Measurements from ENCODE around the gene RNF157.
"Not testable (repeated sequence)": the region's sequence is repeated elsewhere in the genome, so short reads cannot be mapped to it uniquely, and the experiment has no call there.

Gene RNF157

DNA sequence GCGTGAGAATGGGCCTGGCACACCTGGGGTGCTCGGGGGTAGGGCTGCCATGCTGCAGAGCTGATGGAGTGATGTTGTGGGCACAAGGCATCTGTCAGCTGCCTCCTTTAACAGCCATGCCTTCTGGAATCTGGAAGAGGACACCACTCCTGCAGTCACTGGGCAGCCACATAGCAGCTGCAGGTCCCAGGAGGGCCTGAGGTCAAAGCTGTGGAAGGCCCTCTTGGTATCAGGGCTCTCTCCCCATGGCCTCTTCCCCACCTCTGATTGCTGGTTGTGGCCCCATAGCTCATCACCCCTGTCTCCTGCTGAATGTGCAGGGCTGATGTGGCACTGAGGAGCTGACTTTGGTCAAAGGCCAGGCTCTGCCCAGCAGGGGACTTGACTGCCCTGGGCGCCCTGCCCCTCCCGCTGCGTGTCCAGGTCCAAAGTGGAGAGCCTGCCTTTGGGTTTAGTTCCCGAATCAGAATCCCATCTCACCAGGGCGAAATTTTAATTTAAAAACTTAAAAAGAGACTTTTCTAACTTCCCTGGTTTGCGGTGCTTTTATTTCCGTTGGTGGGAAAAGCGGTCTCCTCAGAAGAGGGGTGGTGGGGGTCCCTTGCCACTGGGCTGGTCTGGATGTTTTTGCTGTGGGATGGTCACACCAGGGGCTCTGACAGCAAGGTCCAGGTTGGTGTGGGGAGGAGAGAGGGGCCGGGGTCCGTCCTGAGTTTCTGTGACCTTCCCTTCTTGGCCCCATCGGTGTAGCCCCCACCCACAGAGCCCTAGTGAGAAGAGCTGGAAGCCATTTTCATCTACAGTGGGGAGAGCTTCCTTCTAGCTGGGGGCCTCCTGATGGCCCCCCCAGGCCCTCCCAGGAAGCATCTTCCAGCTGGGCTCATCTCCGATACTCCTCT, 30.7 kb upstream of the RNF157 start:
- DNase-seq (ENCODE audit: low read depth): no peak

DNA sequence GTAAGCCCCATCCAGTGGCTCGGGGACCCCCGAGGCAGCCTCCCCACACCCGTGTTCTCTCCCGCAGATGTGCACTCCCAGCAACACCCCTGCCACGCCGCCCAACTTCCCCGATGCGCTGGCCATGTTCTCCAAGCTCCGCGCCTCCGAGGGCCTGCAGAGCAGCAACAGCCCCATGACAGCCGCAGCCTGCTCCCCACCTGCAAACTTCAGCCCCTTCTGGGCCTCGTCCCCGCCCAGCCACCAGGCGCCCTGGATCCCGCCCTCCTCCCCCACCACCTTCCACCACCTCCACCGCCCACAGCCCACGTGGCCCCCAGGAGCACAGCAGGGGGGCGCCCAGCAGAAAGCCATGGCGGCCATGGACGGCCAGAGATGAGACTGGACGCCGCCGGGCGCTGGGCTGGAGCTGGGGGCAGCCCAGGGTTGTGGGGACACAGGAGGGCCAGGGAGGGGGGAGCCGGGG, 29.9 kb upstream of the RNF157 start:
- no peak for DNase-seq (ENCODE audit: low read depth)

DNA sequence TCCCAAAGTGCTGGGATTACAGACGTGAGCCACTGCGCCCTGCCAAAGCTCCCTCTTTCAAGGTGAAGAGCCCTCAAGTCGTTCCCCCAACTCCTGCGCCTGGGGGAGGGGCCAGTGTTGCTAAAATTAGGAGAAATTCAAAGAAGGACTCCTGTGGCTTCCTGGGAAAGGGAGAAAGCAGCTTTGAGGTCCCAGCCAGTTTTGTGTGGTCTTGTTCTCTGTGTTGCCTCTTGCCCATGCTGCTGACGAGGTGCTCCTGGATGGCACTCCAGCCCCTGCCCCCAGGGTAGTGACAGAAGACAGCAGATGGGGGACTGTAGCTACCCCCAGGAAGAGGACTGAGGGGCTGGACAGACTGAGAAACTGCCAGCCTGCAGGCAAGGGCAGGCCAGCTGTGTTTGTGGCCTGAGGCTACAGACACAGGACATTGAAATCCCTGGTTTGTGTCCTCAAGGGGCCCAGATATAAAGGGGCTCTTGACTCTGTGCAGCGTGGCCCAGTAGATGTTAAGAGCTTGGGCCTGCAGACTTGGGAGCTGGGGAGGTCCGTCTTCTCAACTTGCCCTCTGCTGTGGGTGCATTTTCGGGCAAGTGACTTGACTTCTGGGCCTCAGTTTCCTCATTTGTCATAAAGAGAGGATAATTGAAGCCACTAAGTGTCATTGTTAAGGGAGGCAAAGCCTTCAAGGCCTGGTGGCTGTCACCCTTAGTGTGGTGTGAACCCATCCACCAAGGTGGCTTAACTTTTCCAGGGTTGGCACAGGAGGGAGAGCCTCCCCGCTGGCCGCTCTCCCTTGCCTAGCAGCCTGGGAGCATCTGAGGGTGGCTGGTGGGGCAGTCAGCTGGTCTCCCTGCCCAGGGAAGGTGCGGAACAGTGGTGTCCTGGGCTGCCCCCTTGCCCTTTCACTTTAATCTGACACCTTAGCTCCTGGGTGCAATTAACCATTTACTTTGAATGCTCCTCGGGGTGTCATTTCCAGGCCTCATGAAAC, 29.0 kb upstream of the RNF157 start:
- no peak for DNase-seq (ENCODE audit: low read depth)

DNA sequence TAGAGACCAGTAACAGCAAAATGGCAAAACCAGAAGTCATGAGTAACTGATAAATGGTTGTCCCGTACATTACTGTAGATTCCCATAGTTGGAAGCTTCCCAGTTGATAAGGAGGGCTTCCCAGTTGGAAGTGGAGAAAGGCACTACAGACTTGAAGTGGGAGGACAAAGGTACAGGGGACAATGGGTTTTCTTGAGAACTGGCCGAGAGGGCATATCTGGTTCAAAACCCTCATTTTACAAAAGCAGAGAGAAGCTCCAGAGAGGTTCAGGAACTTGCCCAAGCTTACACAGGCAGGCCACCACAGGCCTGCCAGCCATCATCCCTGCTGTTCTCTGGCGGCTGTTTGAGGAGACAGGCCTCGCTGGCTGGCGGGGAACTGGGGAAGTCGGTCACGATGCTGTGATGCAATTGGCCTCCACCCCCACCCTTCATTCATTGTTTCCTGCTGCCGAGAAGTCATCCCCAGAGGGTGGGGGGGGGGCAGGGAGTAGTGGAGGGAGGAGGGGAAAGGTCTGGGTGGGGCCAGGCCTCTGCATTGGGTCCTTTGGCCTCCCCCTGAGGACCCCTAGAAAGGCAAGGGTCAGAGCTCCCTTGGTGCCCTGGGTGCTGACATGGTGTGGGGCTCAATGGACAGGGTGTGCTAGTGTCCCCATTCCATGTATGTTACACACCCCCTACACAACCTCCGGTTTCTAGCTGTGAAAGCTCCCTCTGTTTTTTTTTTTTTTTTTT, 27.9 kb upstream of the RNF157 start:
- no peak for DNase-seq (ENCODE audit: low read depth)

DNA sequence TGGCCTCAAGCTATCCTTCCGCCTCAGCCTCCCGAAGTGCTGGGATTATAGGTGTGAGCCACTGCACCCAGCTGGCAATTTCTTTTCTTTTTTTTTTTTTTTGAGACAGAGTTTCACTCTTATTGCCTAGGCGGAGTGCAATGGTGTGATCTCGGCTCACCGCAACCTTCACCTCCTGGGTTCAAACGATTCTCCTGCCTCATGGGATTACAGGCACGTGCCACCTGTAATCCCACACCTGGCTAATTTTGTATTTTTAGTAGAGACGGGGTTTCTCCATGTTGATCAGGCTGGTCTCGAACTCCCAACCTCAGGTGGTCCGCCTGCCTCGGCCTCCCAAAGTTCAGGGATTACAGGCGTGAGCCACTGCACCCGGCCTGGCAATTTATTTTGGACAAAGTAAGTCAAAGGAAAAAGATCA, 27.3 kb upstream of the RNF157 start:
- DNase-seq (ENCODE audit: low read depth): not testable (repeated sequence)

DNA sequence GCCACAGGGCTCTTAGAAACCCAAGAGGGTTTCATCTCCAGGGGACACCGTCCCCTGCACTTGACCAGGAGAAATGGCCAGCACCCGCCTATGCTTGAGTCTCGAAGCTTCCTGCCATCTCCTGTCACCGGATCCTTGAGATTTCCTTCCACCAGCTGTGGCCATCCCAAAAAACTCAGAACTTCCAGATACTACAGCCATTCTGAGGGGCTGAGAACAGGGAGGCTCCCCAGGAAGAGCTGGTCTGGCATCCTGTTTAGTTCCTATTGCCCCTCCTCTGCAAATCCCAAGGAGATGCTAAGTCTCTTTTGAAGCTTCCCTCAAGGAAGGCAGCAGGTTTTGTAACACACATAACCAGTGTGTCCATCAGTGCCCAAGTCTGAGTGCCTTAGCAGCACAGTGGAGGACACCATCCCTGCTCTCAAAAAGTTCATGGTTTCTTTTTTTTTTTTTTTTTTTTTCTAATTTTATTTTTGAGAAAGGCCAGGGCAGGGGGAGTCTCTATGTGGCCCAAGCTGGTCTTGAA, 26.8 kb upstream of the RNF157 start:
- DNase-seq (ENCODE audit: low read depth): no peak

DNA sequence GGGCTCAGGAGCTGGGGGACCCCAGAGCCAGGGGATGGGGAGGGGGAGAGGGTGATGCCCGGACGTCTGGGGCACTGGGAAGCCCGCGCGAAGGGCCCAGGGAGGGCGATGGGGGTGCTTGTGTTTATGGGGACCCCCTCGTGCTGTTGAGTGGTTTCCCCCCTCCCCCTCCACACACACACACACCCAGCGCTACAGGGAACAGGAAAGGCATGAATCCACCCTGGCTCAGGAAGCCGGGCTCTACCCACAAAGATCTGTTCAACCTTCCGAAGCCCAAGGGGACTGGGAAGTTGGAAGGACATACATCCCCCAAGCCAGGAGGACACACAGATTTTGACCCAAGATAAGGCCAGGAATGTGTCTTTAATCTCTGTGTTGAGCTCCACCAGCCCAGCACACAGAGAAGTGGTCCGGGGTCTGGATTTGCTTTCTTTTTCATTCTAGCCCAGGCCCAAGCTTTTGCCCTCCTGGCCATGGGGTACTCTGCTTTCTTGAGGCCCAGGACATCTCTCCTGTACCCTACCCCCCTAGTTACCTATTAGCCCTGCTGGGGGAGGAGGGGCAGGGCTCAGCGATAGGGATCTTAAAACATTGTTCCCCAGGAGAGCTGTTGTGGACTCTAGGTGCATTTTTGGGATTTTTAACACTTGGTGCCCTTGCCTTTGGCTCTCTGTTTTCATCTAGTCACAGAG, 26.1 kb upstream of the RNF157 start:
- DNase-seq (ENCODE audit: low read depth): no peak

DNA sequence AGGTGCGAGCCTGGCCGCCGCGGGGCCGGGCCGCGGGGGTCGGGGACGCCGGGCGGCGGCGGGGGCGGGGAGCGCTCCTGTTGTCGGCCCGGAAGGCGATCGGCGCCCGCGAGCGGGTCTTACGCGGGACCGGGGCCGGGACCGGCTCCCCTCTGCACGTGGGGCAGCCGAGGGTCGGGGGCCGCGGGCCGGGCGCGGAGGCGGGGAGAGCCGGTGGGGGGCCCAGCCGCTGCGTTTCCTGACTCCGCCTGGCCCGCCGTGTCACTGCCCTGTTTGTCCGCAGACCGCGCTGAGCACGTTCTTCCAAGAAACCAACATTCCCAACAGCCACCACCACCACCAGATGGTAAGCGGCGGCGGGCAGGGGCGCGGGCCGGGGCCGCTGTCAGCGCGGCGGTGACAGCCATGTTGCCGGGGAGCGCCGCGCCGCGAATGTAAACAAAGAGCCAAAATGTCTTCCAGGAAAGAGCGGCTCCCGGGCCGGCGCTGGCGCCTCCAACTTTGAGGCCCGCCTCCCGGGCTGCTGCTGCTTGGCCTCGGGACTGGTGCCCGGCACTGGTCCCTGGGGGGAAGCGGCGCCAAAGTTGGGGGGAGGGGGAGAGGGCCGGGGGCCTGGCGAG, 25.4 kb upstream of the RNF157 start:
- DNase-seq (ENCODE audit: low read depth): no peak

DNA sequence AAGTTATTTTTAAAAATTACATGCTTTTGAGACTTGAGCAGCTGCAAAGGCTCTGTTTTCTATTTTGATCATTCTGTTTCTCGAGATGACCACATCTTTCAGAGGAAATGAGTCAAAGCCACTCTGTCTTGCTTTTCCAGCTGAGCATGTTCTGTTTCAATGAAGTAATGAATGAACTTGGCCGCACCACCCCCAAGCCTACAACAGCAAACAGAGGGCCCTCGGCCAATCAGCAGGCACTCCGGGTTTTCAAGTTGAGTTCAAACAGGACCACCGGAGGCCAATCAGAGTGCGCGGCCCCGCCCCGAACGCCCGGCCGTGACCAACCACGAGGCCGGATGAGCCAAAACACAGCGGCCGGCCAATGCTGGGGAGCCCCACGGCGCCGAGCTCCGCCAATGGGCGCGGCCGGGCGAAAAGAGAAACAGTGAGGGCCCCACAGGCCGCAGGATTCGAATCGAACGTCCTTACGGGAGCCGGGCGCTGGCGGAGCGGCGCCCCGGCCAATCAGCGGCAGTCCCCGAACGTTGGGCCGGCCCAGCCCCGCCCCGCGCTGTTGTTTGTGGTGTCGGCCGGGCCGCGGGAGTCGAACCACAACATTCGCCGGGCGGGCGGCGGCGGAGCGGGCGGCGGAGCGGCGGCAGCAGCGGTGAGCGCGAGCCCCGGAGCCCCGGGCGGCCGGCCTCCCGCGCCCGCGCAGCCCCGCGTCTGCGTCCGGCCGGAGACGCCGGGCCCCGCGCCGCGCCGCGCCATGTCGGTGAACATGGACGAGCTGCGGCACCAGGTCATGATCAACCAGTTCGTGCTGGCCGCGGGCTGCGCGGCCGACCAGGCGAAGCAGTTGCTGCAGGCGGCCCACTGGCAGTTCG, 24.7 kb upstream of the RNF157 start, which contains the start of gene UBALD2:
TSS of gene UBALD2 (plus strand) at position 594 of the 869 bp plus-strand sequence. CDS start at position 752, 158 bp downstream.
- DNase-seq (ENCODE audit: low read depth): peak; percentile 99

DNA sequence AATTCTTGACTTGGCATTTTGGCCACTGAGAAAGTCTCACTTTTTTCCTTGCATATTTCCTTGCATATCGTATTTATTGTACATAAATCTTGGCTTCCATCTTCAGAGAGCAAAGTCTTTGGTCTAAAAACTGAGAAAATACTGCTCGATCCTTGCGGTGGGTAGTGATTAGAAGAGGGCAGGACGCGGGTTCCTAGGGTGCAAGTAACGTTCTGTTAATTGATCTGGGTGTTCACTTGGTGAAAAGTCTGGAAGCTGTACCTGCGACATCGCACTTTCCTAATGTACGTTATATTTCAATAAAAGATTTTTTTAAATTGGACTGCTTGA, 24.1 kb upstream of the RNF157 start:
- no peak for DNase-seq (ENCODE audit: low read depth)

DNA sequence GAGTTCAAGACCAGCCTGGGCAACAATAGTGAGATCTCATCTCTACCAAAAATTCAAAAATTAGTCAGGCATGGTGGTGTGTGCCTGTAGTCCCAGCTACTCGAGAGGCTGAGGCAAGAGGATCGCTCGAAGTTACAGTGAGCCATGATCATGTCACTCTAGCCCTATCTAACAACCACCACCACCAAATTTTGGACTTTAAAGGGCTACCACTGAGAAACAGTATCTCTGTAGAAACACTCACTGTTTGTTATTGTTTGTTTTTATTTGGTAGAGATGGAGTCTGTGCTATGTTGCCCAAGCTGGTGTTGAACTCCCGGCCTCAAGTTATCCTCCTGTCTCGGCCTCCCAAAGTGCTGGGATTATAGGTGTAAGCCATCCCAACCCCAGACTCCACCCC, 23.6 kb upstream of the RNF157 start:
- no peak for DNase-seq (ENCODE audit: low read depth)

DNA sequence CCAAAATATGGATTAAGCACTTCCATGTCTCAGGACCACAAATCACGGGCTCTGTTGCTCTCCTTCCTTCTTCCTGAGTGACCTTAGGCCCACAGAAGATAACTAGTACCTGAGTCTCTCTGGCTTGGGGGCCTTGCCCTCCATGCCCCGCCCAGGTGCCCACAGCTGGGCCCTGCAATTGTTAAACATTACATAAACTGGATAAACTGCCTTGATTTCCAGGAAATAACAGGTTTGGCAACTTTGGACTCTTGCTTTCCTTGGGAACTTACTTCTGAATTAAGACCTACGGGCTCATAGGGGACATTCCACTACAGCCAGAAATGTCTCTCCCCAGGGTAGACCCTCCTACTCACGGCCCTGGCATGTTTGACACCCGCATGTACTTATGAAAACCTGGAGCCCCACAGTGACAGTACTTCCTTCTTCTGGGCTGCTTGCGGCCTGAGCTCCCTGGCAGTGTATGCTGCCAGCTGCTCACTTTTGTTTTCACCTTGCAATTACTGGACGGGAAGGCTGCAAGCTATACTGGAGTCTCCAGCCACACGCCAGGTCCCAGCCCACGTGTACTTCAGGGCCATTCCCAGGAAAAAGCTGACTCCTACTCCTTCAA, 22.5 kb upstream of the RNF157 start:
- no peak for DNase-seq (ENCODE audit: low read depth)

DNA sequence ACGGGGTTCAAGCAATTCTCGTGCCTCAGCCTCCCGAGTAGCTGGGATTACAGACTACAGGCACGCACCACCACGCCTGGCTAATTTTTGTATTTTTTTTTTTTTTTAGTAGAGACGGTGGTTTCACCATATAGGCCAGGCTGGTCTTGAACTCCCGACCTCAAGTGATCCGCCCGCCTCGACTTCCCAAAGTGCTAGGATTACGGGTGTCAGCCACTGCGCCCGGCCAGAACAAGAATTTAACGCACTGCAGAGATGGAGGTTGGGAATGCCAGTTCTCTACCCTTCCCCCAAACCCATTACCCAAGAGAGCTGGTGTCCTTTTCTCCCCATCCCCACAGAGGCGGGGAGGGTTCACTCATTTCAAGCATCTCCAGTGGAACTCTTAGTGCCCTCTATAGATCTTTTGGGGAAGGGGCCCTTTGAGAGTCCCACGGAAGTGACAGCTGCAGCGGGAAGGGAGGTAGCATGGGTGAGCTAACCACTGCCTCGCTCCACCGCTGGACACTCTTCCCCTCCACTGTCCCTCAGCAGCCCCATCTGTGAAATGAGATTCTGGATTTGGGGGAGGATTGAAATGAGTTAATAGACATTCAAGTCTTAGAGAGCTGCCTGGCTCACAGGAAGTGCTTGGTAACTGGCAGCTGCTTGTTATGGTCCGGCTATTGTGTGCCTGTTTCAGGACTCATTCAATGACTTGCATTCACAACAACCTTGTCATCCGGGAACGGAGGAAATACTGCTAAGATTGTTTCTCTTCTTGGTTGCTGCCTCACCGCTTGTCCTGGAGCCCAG, 21.3 kb upstream of the RNF157 start:
- DNase-seq (ENCODE audit: low read depth): no peak

DNA sequence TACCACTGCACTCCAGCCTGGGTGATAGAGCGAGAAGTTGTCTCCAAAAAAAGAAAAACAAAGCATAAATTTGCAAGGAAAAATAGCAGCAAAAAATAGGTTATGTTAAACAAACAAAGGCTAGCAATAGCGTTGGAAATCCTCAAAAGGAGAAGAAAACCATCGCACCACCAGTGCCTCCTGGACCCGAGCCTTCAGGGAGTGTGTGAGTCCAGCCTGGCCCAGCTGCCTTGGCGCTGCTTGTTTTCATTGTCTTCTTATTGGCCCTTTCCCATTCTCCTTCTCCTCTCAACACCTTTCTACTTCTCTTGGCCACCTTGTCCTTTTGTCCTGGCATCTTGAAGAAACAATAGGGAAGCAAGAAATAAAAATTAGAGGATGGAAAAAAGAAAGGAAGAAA, 20.4 kb upstream of the RNF157 start:
- no peak for DNase-seq (ENCODE audit: low read depth)

DNA sequence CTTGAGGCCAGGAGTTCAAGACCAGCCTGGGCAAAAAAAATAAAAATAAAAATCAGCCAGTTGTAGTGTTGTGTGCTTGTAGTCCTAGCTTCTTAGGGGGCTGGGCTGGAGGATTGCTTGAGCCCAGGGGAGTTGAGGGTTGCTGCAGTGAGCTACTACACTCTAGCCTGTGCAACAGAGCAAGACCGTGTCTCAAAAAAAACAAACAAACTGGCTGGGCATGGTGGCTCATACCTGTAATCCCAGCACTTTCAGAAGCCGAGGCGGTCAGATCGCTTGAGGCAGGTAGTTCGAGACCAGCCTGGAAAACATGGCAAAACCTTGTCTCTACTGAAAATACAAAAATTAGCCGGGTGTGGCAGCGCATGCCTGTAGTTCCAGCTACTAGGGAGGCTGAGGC, 19.9 kb upstream of the RNF157 start:
- no peak for DNase-seq (ENCODE audit: low read depth)

DNA sequence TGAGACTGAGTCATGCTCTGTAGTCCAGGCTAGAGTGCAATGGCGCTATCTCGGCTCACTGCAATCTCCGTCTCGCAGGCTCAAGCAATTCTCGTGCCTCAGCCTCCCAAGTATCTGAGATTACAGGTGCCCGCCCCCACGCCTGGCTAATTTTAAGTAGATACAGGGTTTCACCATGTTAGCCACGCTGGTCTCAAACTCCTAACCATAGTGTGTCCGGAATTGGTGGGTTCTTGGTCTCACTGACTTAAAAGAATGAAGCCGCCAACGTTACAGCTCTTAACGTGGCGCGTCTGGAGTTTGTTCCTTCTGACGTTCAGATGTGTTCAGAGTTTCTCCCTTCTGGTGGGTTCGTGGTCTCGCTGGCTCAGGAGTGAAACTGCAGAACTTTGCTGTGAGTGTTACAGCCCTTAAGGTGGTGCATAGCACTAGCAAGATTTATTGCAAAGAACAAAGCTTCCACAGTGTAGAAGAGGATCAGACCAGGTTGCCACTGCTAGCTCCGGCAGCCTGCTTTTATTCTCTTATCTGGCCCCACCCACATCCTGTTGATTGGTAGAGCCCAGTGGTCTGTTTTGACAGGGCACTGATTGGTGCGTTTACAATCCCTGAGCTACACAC, 16.2 kb upstream of the RNF157 start:
- not testable (repeated sequence) for DNase-seq (ENCODE audit: low read depth)

DNA sequence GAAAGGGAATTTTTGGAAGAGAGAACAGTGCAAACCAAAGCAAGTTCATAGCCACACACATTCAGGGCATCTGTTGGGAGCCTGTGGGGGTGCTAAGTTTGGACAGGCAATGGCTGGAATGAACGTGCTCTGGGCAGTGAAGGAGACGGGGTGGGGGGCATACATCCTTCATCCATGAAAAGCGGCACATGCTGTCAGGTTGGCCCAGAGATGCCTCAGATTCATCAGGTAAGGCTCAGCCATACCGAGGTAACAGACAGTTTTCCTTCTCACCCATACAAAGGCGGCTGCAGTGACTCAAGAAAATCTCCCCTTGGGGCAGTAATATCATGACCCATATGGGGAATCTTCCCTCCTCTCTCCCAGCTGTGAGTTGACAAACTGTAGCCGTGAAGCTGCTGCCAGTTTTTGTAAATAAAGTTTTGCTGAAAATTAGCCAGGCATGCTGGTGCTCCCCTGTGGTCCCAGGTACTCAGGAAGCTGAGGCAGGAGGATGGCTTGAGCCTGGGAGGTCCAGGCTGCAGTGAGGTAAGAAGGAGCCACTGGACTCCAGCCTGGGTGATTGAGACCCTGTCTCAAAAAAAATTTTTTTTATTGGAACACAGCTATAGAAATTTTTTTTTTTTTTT, 15.6 kb upstream of the RNF157 start:
- DNase-seq (ENCODE audit: low read depth): no peak
